Endothelial cell of umbilical vein (primary cell): ENCODE data around the gene USP7. TPM values are rescaled to one million over a fixed set of nuclear protein-coding genes. Genes with fewer than 3 reads are reported as not detected.

Experiments
- BruUV-seq: library from RNA; stranded (reverse); fragments of 400-500 nt; replicated peaks from 2 replicates; lab custom pipeline; 2021; lab: Mats Ljungman, UMichigan
- CTCF ChIA-PET: fragments of 300-600, 350-600 bp; sonication (Branson Sonifier 250); formaldehyde crosslinking; loops from one replicate; lab custom pipeline; 2021; ENCODE audit warnings: antibody characterized with exemption, inconsistent platforms; lab: Charles Lee
- POLR2A ChIA-PET: fragments of 300-600, 350-600 bp; sonication (Branson Sonifier 250); formaldehyde crosslinking; loops from one replicate; lab custom pipeline; 2021; ENCODE audit warnings: antibody characterized with exemption, inconsistent platforms; lab: Charles Lee
- DNase-seq: peaks from one replicate; pipeline ENCODE4 v3.0.0-alpha.2; 2011; ENCODE audit warnings: low read depth, low spot score
- FAIRE-seq: peaks from 2 replicates; lab custom pipeline; 2011; peaks lifted over from hg19 to GRCh38; lab: Jason Lieb, UNC
- H2AFZ ChIP-seq: 2 replicates; pipeline ENCODE4 v1.6.0; 2012; ENCODE audit warnings: low read depth, low read length, control low read depth, inconsistent platforms
- H3K27ac ChIP-seq: 2 replicates; pipeline ENCODE4 v1.5.1; 2011; ENCODE audit warnings: low read depth, mild to moderate bottlenecking, control low read depth, low read length, moderate library complexity; ENCODE audit not compliant: insufficient read depth
- H3K27me3 ChIP-seq, 2 experiments: 2 replicates each; pipeline versions ENCODE4 v1.6.0 to v1.6.1; 2011; ENCODE audit warnings: low read length in 2 of 2, mixed read lengths in 1 of 2; ENCODE audit not compliant: control insufficient read depth in 2 of 2, insufficient read depth in 2 of 2
- H3K36me3 ChIP-seq, 2 experiments: 2 replicates in 1 of 2; 3 replicates in 1 of 2; pipeline ENCODE4 v1.5.1; 2011; ENCODE audit warnings: low read length in 2 of 2, mild to moderate bottlenecking in 1 of 2, moderate library complexity in 1 of 2; ENCODE audit not compliant: control insufficient read depth in 2 of 2, insufficient read depth in 2 of 2; ENCODE audit errors: extremely low read depth in 1 of 2
- H3K4me1 ChIP-seq: 3 replicates; pipeline ENCODE4 v1.5.1; 2011; ENCODE audit warnings: mild to moderate bottlenecking, low read length; ENCODE audit not compliant: control insufficient read depth, insufficient read depth; ENCODE audit errors: extremely low read depth
- H3K4me2 ChIP-seq: 2 replicates; pipeline ENCODE4 v1.6.1; 2011; ENCODE audit warnings: low read length, control low read depth, mixed read lengths; ENCODE audit not compliant: insufficient read depth
- H3K4me3 ChIP-seq, 3 experiments: fragments of 200-600 bp in 1 of 3; sonication (generic), shearing (Covaris generic) in 1 of 3; replicated peaks in 1 of 3; 2 replicates each; pipeline ENCODE4 v1.5.1; 2011 to 2016; ENCODE audit warnings: control low read depth in 3 of 3, low read length in 3 of 3, mild to moderate bottlenecking in 2 of 3, inconsistent platforms in 1 of 3, low read depth in 1 of 3, moderate library complexity in 1 of 3; ENCODE audit not compliant: insufficient read depth in 1 of 3
- H3K79me2 ChIP-seq: 2 replicates; pipeline ENCODE4 v1.6.0; 2012; ENCODE audit warnings: low read length, inconsistent platforms; ENCODE audit not compliant: control insufficient read depth, insufficient read depth
- H3K9ac ChIP-seq: replicated peaks from 2 replicates; pipeline ENCODE3; 2011; ENCODE audit warnings: low read length, control low read depth; ENCODE audit not compliant: insufficient read depth; ENCODE audit errors: extremely low read depth
- H3K9me1 ChIP-seq: replicated peaks from 3 replicates; pipeline ENCODE4 v1.6.0; 2011; ENCODE audit warnings: mild to moderate bottlenecking, low read length; ENCODE audit not compliant: control insufficient read depth, insufficient read depth; ENCODE audit errors: extremely low read depth
- H3K9me3 ChIP-seq: replicated peaks from 2 replicates; pipeline ENCODE4 v1.5.1; 2012; ENCODE audit warnings: low read length, inconsistent platforms; ENCODE audit not compliant: control insufficient read depth, insufficient read depth
- H4K20me1 ChIP-seq: replicated peaks from 2 replicates; pipeline ENCODE3; 2011; ENCODE audit warnings: mild to moderate bottlenecking, low read length; ENCODE audit not compliant: control insufficient read depth, insufficient read depth; ENCODE audit errors: extremely low read depth
- EZH2 ChIP-seq: IDR thresholded peaks from 2 replicates; pipeline ENCODE4 v1.6.1; 2012; ENCODE audit warnings: borderline replicate concordance, low read depth, mild to moderate bottlenecking, moderate library complexity, low read length, inconsistent platforms; ENCODE audit not compliant: severe bottlenecking
- FOS ChIP-seq: IDR thresholded peaks from 2 replicates; pipeline ENCODE4 v1.6.1; 2011; ENCODE audit warnings: mild to moderate bottlenecking, low read length, moderate library complexity, borderline replicate concordance; ENCODE audit not compliant: insufficient read depth
- GATA2 ChIP-seq: IDR thresholded peaks from 2 replicates; pipeline ENCODE4 v1.7.0; 2011; ENCODE audit warnings: low read depth, mild to moderate bottlenecking, moderate library complexity, mixed read lengths, low read length; ENCODE audit not compliant: insufficient read length, insufficient read depth
- JUN ChIP-seq: IDR thresholded peaks from 2 replicates; pipeline ENCODE4 v1.6.1; 2011; ENCODE audit warnings: borderline replicate concordance, low read depth; ENCODE audit not compliant: insufficient read length, insufficient read depth
- MYC ChIP-seq: IDR thresholded peaks from one replicate; pipeline ENCODE4 v1.6.1; 2011; ENCODE audit warnings: mild to moderate bottlenecking, low read depth, low read length
- POLR2A ChIP-seq: IDR thresholded peaks from 2 replicates; pipeline ENCODE4 v1.6.1; 2012; ENCODE audit warnings: low read depth, mild to moderate bottlenecking, control low read depth, low read length
- POLR2AphosphoS5 ChIP-seq: IDR thresholded peaks from 2 replicates; pipeline ENCODE4 v1.6.1; 2012; ENCODE audit warnings: low read depth, mild to moderate bottlenecking, control low read depth, low read length, moderate library complexity; ENCODE audit not compliant: insufficient read depth
- dilution Hi-C: fragments of 300-500 bp; cut with MboI; formaldehyde crosslinking; loops from one replicate; pipeline ENCODE4 v1.15.0; 2019; ENCODE audit warnings: low sequenced_read_pairs; ENCODE audit not compliant: extremely low pct_ligation_motif_present
- intact Hi-C: fragments of 100-400 bp; cut with micrococcal nuclease; formaldehyde crosslinking; loops from one replicate; pipeline ENCODE4 v1.10.0; 2022
- polyA plus RNA-seq, 4 experiments: library from polyadenylated mRNA; depleted of rRNA in 3 of 4; stranded (reverse) in 3 of 4; unstranded in 1 of 4; fragments of >200 nt; gene quantifications; 2 replicates each; pipeline versions ENCODE4 v1.2.1 to v1.2.3, GENCODE V29; 2011 to 2012; ENCODE audit warnings: missing spikeins in 1 of 4
- total RNA-seq: library from RNA; stranded (reverse); gene quantifications from 2 replicates; pipeline ENCODE4 v1.2.3, GENCODE V29; 2021
- TF ChIP-seq, protein P1 (sequence below): IDR thresholded peaks from 2 replicates; pipeline ENCODE4 v1.6.1; 2011; ENCODE audit not compliant: insufficient read depth, insufficient read length
- TF ChIP-seq, protein P2 (sequence below), 2 donors: IDR thresholded peaks; 1 replicate in 1 of 2; 2 replicates in 1 of 2; pipeline ENCODE4 v1.5.1; 2011; ENCODE audit warnings: low read length in 2 of 2, mild to moderate bottlenecking in 2 of 2, moderate library complexity in 2 of 2, control low read depth in 1 of 2, inconsistent platforms in 1 of 2, low read depth in 1 of 2; ENCODE audit not compliant: insufficient read depth in 1 of 2; ENCODE audit errors: extremely low read depth in 1 of 2

USP7 gene
- total and polyA plus RNA-seq, 2 donors (not counting 3 experiments of a cell fraction or from before 2014, with no cell fraction given) = 17.7 to 130 TPM

DNA sequence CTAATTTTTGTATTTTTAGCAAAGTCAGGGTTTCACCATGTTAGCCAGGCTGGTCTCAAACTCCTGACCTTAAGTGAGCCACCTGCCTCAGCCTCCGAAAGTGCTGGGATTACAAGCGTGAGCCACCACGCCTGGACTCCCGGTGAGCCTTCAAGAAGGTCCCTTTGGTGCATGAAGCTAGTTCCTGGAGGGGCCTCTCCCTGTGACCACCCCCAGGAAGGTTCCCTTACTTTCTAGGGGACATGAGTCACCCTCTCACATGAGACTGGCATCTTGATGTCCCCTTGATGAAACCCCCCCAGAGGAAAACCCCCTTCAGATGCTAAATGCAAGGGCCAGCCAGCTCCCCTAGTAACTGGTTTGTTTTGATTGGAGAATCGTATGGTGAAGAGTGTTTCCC, 107.7 kb downstream of the USP7 start:
- dilution Hi-C loops = no loop called here
- no peak overlapping the region for H3K27ac ChIP-seq

More for the DNA sequence above, 107.7 kb downstream of the USP7 start:
- ChIA-PET CTCF (interaction anchor here (1.2 to 2.4 kb wide), 4 partner anchors 9 to 24 kb away, joined by 4 to 13 read pairs (median 6); partner anchors contain the start of gene CARHSP1), POLR2A (interaction anchor here (0.7 kb wide), 1 partner anchor 264 kb away, joined by 4 read pairs; no protein-coding TSS in a partner anchor)
- Histone ChIP-seq H4K20me1 (no peaks in the 10 kb centered on the region), H3K4me2 (no peak overlapping the region), H3K4me3 (no peak overlapping the region), H3K79me2 (peaks cover 6% of the 10 kb centered on the region), H3K9ac (no peak overlapping the region), H3K9me1 (no peaks in the 10 kb centered on the region), H3K27me3 (no peaks in the 10 kb centered on the region), H3K9me3 (no peaks in the 10 kb centered on the region), H3K36me3 (peaks cover 3 to 19% of the 10 kb centered on the region in 2 experiments), H3K4me1 (peaks cover 12% of the 10 kb centered on the region), H2AFZ (no peak overlapping the region)
- FAIRE-seq (no peak), DNase-seq (no peak)
- TF ChIP-seq, protein P1, sequence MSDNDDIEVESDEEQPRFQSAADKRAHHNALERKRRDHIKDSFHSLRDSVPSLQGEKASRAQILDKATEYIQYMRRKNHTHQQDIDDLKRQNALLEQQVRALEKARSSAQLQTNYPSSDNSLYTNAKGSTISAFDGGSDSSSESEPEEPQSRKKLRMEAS = no peak
- TF ChIP-seq FOS = no peak
- TF ChIP-seq, protein P2, sequence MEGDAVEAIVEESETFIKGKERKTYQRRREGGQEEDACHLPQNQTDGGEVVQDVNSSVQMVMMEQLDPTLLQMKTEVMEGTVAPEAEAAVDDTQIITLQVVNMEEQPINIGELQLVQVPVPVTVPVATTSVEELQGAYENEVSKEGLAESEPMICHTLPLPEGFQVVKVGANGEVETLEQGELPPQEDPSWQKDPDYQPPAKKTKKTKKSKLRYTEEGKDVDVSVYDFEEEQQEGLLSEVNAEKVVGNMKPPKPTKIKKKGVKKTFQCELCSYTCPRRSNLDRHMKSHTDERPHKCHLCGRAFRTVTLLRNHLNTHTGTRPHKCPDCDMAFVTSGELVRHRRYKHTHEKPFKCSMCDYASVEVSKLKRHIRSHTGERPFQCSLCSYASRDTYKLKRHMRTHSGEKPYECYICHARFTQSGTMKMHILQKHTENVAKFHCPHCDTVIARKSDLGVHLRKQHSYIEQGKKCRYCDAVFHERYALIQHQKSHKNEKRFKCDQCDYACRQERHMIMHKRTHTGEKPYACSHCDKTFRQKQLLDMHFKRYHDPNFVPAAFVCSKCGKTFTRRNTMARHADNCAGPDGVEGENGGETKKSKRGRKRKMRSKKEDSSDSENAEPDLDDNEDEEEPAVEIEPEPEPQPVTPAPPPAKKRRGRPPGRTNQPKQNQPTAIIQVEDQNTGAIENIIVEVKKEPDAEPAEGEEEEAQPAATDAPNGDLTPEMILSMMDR (IDR thresholded peaks at IDR 0.05; ENCODE audit: extremely low read depth in 1 of 2, insufficient read depth in 1 of 2, low read depth in 1 of 2, low read length in 2 of 2) = no peak
- no peak for TF ChIP-seq MYC
- no peak for TF ChIP-seq POLR2AphosphoS5
- no peak for TF ChIP-seq EZH2
- TF ChIP-seq POLR2A = no peak
- no peak for TF ChIP-seq GATA2
- no peak for TF ChIP-seq JUN
- BruUV-seq = no TSS peak
- intact Hi-C loops = no loop called here
